HepG2 (cell line): Measurements from ENCODE around the gene ERF. TPM values are rescaled to one million over a fixed set of nuclear protein-coding genes. Genes with fewer than 3 reads are reported as not detected.

Source experiments
- ATAC-seq: fragments of 200-7000 bp; cut with Tn5 transposase; 3 replicates; pipeline ENCODE4 v1.9.1; 2020; ENCODE audit warnings: mild to moderate bottlenecking, moderate library complexity
- BruUV-seq: library from RNA; stranded (reverse); fragments of 400-500 nt; replicated peaks from 2 replicates; lab custom pipeline; 2021; lab: Mats Ljungman, UMichigan
- CTCF ChIA-PET: fragments of 300-600 bp; formaldehyde crosslinking; extraction: SDS; loops from one replicate; lab custom pipeline; 2021; ENCODE audit warnings: low total read pairs, inconsistent platforms, low intra/inter-chr PET ratio; lab: Yijun Ruan, JAX
- POLR2A ChIA-PET: fragments of 350-600 bp; sonication (Branson Sonifier 250); formaldehyde crosslinking; loops from one replicate; lab custom pipeline; 2020; ENCODE audit warnings: antibody characterized with exemption, inconsistent platforms; lab: Yijun Ruan, JAX
- DNase-seq: peaks from one replicate; pipeline ENCODE4 v3.0.0-alpha.2; 2015; ENCODE audit warnings: low spot score
- FAIRE-seq: peaks from 3 replicates; lab custom pipeline; 2011; peaks lifted over from hg19 to GRCh38; lab: Jason Lieb, UNC
- H2AFZ ChIP-seq: one replicate; pipeline ENCODE4 v1.6.1; 2011; ENCODE audit warnings: low read length, inconsistent platforms
- H3K27ac ChIP-seq: fragments of 300-600 bp; 3 replicates; pipeline ENCODE4 v1.8.0; 2011; ENCODE audit warnings: mixed run types, mild to moderate bottlenecking, mixed read lengths, low read length, inconsistent platforms; ENCODE audit not compliant: insufficient read depth; ENCODE audit errors: extremely low read length
- H3K27me3 ChIP-seq, 2 experiments: fragments of 200-600 bp in 1 of 2; 2 replicates in 1 of 2; 3 replicates in 1 of 2; pipeline versions ENCODE4 v1.6.0 to v1.8.0; 2011; ENCODE audit warnings: low read length in 2 of 2, mild to moderate bottlenecking in 2 of 2, moderate library complexity in 2 of 2, inconsistent platforms in 1 of 2; ENCODE audit not compliant: insufficient read depth in 2 of 2, control insufficient read depth in 1 of 2
- H3K36me3 ChIP-seq, 2 experiments: fragments of 200-600 bp in 1 of 2; replicated peaks in 1 of 2; 2 replicates in 1 of 2; 3 replicates in 1 of 2; pipeline versions ENCODE4 v1.5.1 to v1.8.0; 2011; ENCODE audit warnings: low read length in 2 of 2, inconsistent platforms in 1 of 2; ENCODE audit not compliant: insufficient read depth in 2 of 2, control insufficient read depth in 1 of 2
- H3K4me1 ChIP-seq: 2 replicates; pipeline ENCODE4 v1.5.1; 2012; ENCODE audit warnings: low read length, inconsistent platforms; ENCODE audit not compliant: insufficient read depth
- H3K4me2 ChIP-seq: 2 replicates; pipeline ENCODE4 v1.6.0; 2011; ENCODE audit warnings: low read depth, low read length, inconsistent platforms
- H3K4me3 ChIP-seq, 3 experiments: fragments of 200-600 bp in 1 of 3; sonication (generic), shearing (Covaris generic) in 1 of 3; replicated peaks in 1 of 3; 2 replicates each; pipeline ENCODE4 v1.5.1; 2011 to 2016; ENCODE audit warnings: low read length in 3 of 3, inconsistent platforms in 2 of 3, low read depth in 2 of 3, mild to moderate bottlenecking in 2 of 3, control low read depth in 1 of 3, mixed read lengths in 1 of 3; ENCODE audit not compliant: insufficient read depth in 1 of 3
- H3K79me2 ChIP-seq: one replicate; pipeline ENCODE4 v1.6.1; 2011; ENCODE audit warnings: low read length, inconsistent platforms; ENCODE audit not compliant: insufficient read depth
- H3K9ac ChIP-seq: 2 replicates; pipeline ENCODE4 v1.6.0; 2011; ENCODE audit warnings: mild to moderate bottlenecking, low read depth, low read length, inconsistent platforms; ENCODE audit not compliant: insufficient read depth
- H3K9me3 ChIP-seq: 2 replicates; pipeline ENCODE4 v1.5.1; 2012; ENCODE audit warnings: mild to moderate bottlenecking, low read length
- H4K20me1 ChIP-seq: 2 replicates; pipeline ENCODE4 v1.6.0; 2011; ENCODE audit warnings: inconsistent platforms, mild to moderate bottlenecking, low read length, moderate library complexity; ENCODE audit not compliant: insufficient read depth
- AGO2 ChIP-seq: fragments of 200-400 bp; formaldehyde crosslinking; optimal IDR thresholded peaks from 2 replicates; pipeline ENCODE3; 2017; ENCODE audit warnings: mild to moderate bottlenecking, low read depth, low read length, moderate library complexity
- GATAD1 ChIP-seq: IDR thresholded peaks from 2 replicates; pipeline ENCODE4 v1.6.1; 2016; ENCODE audit warnings: missing genetic modification reagents, missing compliant biosample characterization
- KLF15 ChIP-seq: sonication (generic); formaldehyde crosslinking; IDR thresholded peaks from 2 replicates; pipeline ENCODE4 v1.8.1; 2023; ENCODE audit warnings: borderline replicate concordance, mild to moderate bottlenecking, inconsistent platforms, missing genetic modification reagents, mixed read lengths
- PHF8 ChIP-seq: sonication (generic); formaldehyde crosslinking; IDR thresholded peaks from 2 replicates; pipeline ENCODE4 v1.5.0; 2020; ENCODE audit warnings: missing genetic modification reagents
- POLR2G ChIP-seq: fragments of 200-400 bp; formaldehyde crosslinking; IDR thresholded peaks from 2 replicates; pipeline ENCODE4 v1.6.1; 2018; ENCODE audit warnings: mild to moderate bottlenecking, low read depth, low read length, moderate library complexity
- PRPF4 ChIP-seq: fragments of 200-400 bp; formaldehyde crosslinking; IDR thresholded peaks from 2 replicates; pipeline ENCODE4 v1.6.1; 2016; ENCODE audit warnings: low read length, low read depth; ENCODE audit not compliant: poor library complexity, severe bottlenecking
- SIX1 ChIP-seq: sonication (generic); formaldehyde crosslinking; IDR thresholded peaks from 2 replicates; pipeline ENCODE4 v1.4.0; 2020; ENCODE audit warnings: missing genetic modification reagents, borderline replicate concordance
- TCF7L2 ChIP-seq: IDR thresholded peaks from 2 replicates; pipeline ENCODE4 v1.6.1; 2011; ENCODE audit warnings: mild to moderate bottlenecking, low read depth, low read length, moderate library complexity
- ZBTB25 ChIP-seq: IDR thresholded peaks from 2 replicates; pipeline ENCODE4 v1.6.1; 2018; ENCODE audit warnings: missing genetic modification reagents
- ZFX ChIP-seq: sonication (generic); formaldehyde crosslinking; IDR thresholded peaks from 2 replicates; pipeline ENCODE4 v1.4.0; 2020; ENCODE audit warnings: mild to moderate bottlenecking, low read depth, missing genetic modification reagents, moderate library complexity
- ZNF232 ChIP-seq: sonication (generic); formaldehyde crosslinking; IDR thresholded peaks from 2 replicates; pipeline ENCODE4 v1.4.0; 2020; ENCODE audit warnings: missing genetic modification reagents, borderline replicate concordance
- ZNF549 ChIP-seq: sonication (generic); formaldehyde crosslinking; IDR thresholded peaks from 2 replicates; pipeline ENCODE4 v1.5.0; 2020; ENCODE audit warnings: missing genetic modification reagents
- ZNF761 ChIP-seq: sonication (generic); formaldehyde crosslinking; conservative IDR thresholded peaks from 2 replicates; pipeline ENCODE4 v1.4.0; 2020; ENCODE audit warnings: mild to moderate bottlenecking, missing genetic modification reagents
- WGBS: methylation state at CpG from one replicate; pipeline ENCODE4 v1.1.6; 2017; ENCODE audit warnings: low lambda C conversion rate; 5-methylcytosine and 5-hydroxymethylcytosine counted together
- in situ Hi-C: cut with HindIII; loops from 2 replicates; pipeline ENCODE4 v1.10.0; 2017; ENCODE audit warnings: low pct_unique_long_range_greater_than_20kb; ENCODE audit not compliant: extremely low pct_ligation_motif_present
- intact Hi-C: fragments of 100-400 bp; cut with micrococcal nuclease; formaldehyde crosslinking; loops from one replicate; pipeline ENCODE4 v1.10.0; 2022; ENCODE audit not compliant: unreplicated experiment
- polyA plus RNA-seq, 8 experiments: library from polyadenylated mRNA; depleted of rRNA in 3 of 8; stranded (reverse) in 7 of 8; unstranded in 1 of 8; fragments of >200 nt; fragmentation: Illumina TruSeq in 4 of 8; extraction: Trizol in 4 of 8; gene quantifications; 2 replicates each; pipeline versions ENCODE4 v1.2.1 to v1.2.3, GENCODE V29; 2011 to 2016; ENCODE audit warnings: low read depth in 4 of 8, missing spikeins in 1 of 8, mixed read lengths in 1 of 8; ENCODE audit not compliant: insufficient read depth in 1 of 8
- total RNA-seq, 5 experiments: library from RNA; depleted of rRNA; stranded (reverse); fragments of >200 nt; fragmentation: Illumina TruSeq; extraction: Trizol; gene quantifications; 2 replicates each; pipeline ENCODE4 v1.2.3, GENCODE V29; 2016; ENCODE audit warnings: low read depth in 1 of 5
- TF ChIP-seq, protein P1 (sequence below): sonication (generic); formaldehyde crosslinking; IDR thresholded peaks from 2 replicates; pipeline ENCODE4 v1.5.0; 2020; ENCODE audit warnings: missing genetic modification reagents, mild to moderate bottlenecking, borderline replicate concordance
- TF ChIP-seq, protein P2 (sequence below), 2 experiments: sonication (generic) in 1 of 2; formaldehyde crosslinking in 1 of 2; IDR thresholded peaks; 2 replicates each; pipeline versions ENCODE4 v1.6.1 to v1.9.0; 2014 to 2022; ENCODE audit warnings: antibody characterized with exemption in 1 of 2, borderline replicate concordance in 1 of 2, inconsistent platforms in 1 of 2, low read depth in 1 of 2, missing genetic modification reagents in 1 of 2

Gene ERF
- total and polyA plus RNA-seq, 2 of the 13 experiments (the other 11 are each of a cell fraction or from before 2014, with no cell fraction given) = 67.1 to 69.9 TPM

DNA sequence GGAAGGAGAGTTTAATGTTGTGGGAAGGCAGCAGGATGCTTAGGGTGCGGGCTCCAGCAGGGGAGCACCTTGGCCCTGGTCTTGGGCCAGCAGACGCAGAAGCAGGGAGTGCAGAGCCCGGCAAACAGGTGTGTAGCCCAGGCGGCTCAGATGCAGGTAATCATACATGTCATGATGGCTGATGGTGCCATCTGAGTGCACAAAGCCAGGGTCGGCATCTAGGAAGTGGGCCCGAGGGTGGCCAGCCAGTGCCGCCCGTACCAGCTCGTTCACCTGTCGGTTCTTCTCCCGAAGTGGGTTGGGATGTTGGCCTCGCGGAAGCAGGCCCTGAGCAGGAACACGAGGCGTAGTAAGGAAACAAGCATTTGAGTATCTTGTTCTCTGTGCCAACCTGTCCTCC, 42.1 kb upstream of the ERF start:
- POLR2A ChIA-PET = interaction anchor here (0.6 to 1.0 kb wide), 2 partner anchors 15 to 66 kb away, joined by 4 to 7 read pairs; no protein-coding TSS in a partner anchor
- TF ChIP-seq GATAD1 (CRISPR knock-in tag) (no peak), PHF8 (CRISPR knock-in tag) (no peak), SIX1 (CRISPR knock-in tag) (no peak), ZNF232 (no peak), ZNF761 (CRISPR knock-in tag) (no peak), ZNF549 (CRISPR knock-in tag) (no peak), PRPF4 (no peak), TCF7L2 (no peak), KLF15 (no peak), AGO2 (peak; percentile 86), ZBTB25 (CRISPR knock-in tag) (no peak), POLR2G (0 out of 2 replicates have a peak, but pooled peaks have one; percentile 14), ZFX (CRISPR knock-in tag) (no peak)
- TF ChIP-seq, protein P1, sequence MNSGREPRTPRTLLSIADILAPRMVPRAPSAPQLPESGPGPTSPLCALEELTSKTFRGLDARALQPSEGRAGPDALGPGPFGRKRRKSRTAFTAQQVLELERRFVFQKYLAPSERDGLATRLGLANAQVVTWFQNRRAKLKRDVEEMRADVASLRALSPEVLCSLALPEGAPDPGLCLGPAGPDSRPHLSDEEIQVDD = no peak
- TF ChIP-seq, protein P2, sequence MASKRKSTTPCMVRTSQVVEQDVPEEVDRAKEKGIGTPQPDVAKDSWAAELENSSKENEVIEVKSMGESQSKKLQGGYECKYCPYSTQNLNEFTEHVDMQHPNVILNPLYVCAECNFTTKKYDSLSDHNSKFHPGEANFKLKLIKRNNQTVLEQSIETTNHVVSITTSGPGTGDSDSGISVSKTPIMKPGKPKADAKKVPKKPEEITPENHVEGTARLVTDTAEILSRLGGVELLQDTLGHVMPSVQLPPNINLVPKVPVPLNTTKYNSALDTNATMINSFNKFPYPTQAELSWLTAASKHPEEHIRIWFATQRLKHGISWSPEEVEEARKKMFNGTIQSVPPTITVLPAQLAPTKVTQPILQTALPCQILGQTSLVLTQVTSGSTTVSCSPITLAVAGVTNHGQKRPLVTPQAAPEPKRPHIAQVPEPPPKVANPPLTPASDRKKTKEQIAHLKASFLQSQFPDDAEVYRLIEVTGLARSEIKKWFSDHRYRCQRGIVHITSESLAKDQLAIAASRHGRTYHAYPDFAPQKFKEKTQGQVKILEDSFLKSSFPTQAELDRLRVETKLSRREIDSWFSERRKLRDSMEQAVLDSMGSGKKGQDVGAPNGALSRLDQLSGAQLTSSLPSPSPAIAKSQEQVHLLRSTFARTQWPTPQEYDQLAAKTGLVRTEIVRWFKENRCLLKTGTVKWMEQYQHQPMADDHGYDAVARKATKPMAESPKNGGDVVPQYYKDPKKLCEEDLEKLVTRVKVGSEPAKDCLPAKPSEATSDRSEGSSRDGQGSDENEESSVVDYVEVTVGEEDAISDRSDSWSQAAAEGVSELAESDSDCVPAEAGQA (IDR thresholded peaks at IDR 0.05; ENCODE audit: low read depth) = no peak
- TF ChIP-seq, protein P2 (CRISPR knock-in tag; IDR thresholded peaks at IDR 0.05; ENCODE audit: borderline replicate concordance) = no peak
- Histone ChIP-seq H3K27me3 (no peaks in the 10 kb centered on the region), H3K79me2 (no peaks in the 10 kb centered on the region), H4K20me1 (no peaks in the 10 kb centered on the region), H3K27ac (no peak overlapping the region), H3K4me2 (no peak overlapping the region), H3K9me3 (no peaks in the 10 kb centered on the region), H3K4me1 (peaks cover 11% of the 10 kb centered on the region), H3K4me3 (no peak overlapping the region), H3K9ac (no peak overlapping the region), H2AFZ (no peak overlapping the region), H3K36me3 (peaks cover 8 to 32% of the 10 kb centered on the region in 2 experiments; a peak in 3 of 5 replicates)
- FAIRE-seq = no peak
- no peak for ATAC-seq
- WGBS = 97% methylated on average over 12 of the region's 15 CpGs
- CTCF ChIA-PET = no interaction called here
- BruUV-seq = no TSS peak
- DNase-seq = no peak
- intact Hi-C loops = no loop called here
- in situ Hi-C loops = no loop called here
